Esophagus muscularis mucosa (tissue), 4 donors: ENCODE results near the gene BORCS8.

Experiments used
- EP300 ChIP-seq: sonication (generic); formaldehyde crosslinking; IDR thresholded peaks from one replicate; pipeline ENCODE4 v1.6.1; 2017; ENCODE audit warnings: antibody characterized with exemption
- POLR2A ChIP-seq: fragments of 450-650 bp; IDR thresholded peaks from one replicate; pipeline ENCODE4 v1.6.1; 2017; ENCODE audit warnings: antibody characterized with exemption, moderate library complexity, mild to moderate bottlenecking, low read depth
- POLR2AphosphoS5 ChIP-seq, 2 donors: sonication (generic); formaldehyde crosslinking; IDR thresholded peaks; one replicate each; pipeline ENCODE4 v1.6.1; 2017; ENCODE audit warnings: antibody characterized with exemption in 2 of 2
- TF ChIP-seq, protein P1 (sequence below), 3 experiments: fragments of 200-600 bp in 2 of 3; fragments of 450-650 bp in 1 of 3; sonication (generic) in 2 of 3; IDR thresholded peaks; one replicate each; pipeline ENCODE4 v1.5.1; 2017 to 2019; ENCODE audit warnings: antibody characterized with exemption in 3 of 3, mild to moderate bottlenecking in 2 of 3, moderate library complexity in 1 of 3

DNA sequence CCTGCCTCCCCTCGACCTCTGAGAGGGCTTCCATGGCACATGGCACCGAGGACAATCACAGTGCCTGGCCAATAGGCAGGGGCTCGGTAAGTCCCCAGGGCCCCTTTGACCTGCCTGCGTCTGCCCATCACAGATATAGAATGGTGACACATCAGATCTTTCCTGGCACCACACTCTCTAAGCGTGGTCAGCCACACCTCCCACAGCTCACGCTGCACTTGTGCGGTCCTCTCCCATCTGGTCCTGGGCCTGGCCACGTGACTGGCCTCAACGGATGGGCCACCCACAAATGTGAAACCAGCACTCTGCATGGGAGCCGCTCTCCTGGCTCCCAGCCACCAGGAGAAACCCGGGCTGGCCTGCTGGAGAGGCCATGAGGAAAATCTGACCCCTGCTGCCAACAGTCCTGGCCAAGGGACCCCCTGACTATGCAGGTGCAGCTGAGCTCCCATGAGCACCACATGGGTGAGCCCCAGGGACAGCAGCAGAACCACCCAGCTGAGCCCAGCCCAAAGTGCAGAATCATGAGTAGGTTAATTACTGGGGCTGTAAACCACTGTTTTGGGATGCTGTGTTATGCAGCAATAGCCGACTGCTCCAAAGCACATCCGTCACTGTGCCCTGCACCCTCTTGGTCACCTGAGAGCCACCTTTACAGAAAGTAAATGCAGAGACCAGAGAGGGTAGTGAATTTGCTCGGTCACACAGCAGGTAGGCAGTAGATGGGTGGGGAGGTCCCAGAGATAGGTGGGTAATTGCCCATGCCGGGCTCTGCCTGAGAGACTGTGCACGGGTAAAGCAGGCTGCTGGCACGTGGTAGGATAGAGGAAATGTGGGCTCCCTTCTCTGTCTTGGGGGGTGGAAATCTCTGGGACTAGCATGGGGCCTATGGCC lies 12.2 kb downstream of the BORCS8 start:
- TF ChIP-seq, protein P1, sequence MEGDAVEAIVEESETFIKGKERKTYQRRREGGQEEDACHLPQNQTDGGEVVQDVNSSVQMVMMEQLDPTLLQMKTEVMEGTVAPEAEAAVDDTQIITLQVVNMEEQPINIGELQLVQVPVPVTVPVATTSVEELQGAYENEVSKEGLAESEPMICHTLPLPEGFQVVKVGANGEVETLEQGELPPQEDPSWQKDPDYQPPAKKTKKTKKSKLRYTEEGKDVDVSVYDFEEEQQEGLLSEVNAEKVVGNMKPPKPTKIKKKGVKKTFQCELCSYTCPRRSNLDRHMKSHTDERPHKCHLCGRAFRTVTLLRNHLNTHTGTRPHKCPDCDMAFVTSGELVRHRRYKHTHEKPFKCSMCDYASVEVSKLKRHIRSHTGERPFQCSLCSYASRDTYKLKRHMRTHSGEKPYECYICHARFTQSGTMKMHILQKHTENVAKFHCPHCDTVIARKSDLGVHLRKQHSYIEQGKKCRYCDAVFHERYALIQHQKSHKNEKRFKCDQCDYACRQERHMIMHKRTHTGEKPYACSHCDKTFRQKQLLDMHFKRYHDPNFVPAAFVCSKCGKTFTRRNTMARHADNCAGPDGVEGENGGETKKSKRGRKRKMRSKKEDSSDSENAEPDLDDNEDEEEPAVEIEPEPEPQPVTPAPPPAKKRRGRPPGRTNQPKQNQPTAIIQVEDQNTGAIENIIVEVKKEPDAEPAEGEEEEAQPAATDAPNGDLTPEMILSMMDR (IDR thresholded peaks at IDR 0.05), result no peak
- TF ChIP-seq POLR2A (no peak), POLR2AphosphoS5 (IDR thresholded peaks at IDR 0.05) (no peak), EP300 (no peak)
